Stomach smooth muscle (tissue), 2 donors: ENCODE measurements around the gene NCAM1.

ENCODE experiments used
- H3K27ac ChIP-seq: one replicate; pipeline ENCODE4 v1.7.0; 2013; ENCODE audit warnings: mild to moderate bottlenecking, low read length, inconsistent platforms
- H3K27me3 ChIP-seq, 2 donors: one replicate each; pipeline ENCODE4 v1.7.0; 2013; ENCODE audit warnings: low read length in 2 of 2; ENCODE audit not compliant: insufficient read depth in 2 of 2, control insufficient read depth in 1 of 2
- H3K36me3 ChIP-seq, 2 donors: one replicate each; pipeline ENCODE4 v1.7.0; 2013; ENCODE audit warnings: low read length in 2 of 2; ENCODE audit not compliant: control insufficient read depth in 2 of 2, insufficient read depth in 2 of 2
- H3K4me1 ChIP-seq: one replicate; pipeline ENCODE4 v1.7.0; 2013; ENCODE audit warnings: low read length; ENCODE audit not compliant: control insufficient read depth, insufficient read depth
- H3K4me3 ChIP-seq, 2 donors: one replicate each; pipeline ENCODE4 v1.7.0; 2013; ENCODE audit warnings: low read length in 2 of 2
- H3K9ac ChIP-seq, 2 donors: one replicate each; pipeline ENCODE4 v1.7.0; 2013; ENCODE audit warnings: low read length in 2 of 2, mild to moderate bottlenecking in 1 of 2
- H3K9me3 ChIP-seq, 2 donors: one replicate each; pipeline ENCODE4 v1.7.0; 2013; ENCODE audit warnings: low read length in 2 of 2; ENCODE audit not compliant: control insufficient read depth in 2 of 2
- donor health status: healthy.
- donor health status: Pancreatic carcinoma.

Gene NCAM1

GRCh38 chr11:113021111-113021510 is 59.9 kb downstream of the NCAM1 start:
- Histone ChIP-seq H3K4me1 (no peaks in the 10 kb centered on the region), H3K27ac (no peak overlapping the region), H3K36me3 (no peaks in the 10 kb centered on the region)

GRCh38 chr11:113022262-113022661 is 61.0 kb downstream of the NCAM1 start:
- Histone ChIP-seq H3K9me3 (no peaks in the 10 kb centered on the region), H3K36me3 (no peaks in the 10 kb centered on the region), H3K4me3 (no peak overlapping the region), H3K9ac (no peak overlapping the region), H3K4me1 (no peaks in the 10 kb centered on the region), H3K27ac (no peak overlapping the region), H3K27me3 (no peaks in the 10 kb centered on the region)

More at GRCh38 chr11:113021111-113021510, 59.9 kb downstream of the NCAM1 start:
- no peak overlapping the region for H3K9ac ChIP-seq
- H3K27me3 ChIP-seq, result no peaks in the 10 kb centered on the region
- no peaks in the 10 kb centered on the region for H3K9me3 ChIP-seq
- H3K4me3 ChIP-seq, result no peak overlapping the region

GRCh38 chr11:113023228-113023627 is 62.0 kb downstream of the NCAM1 start:
- Histone ChIP-seq H3K4me1 (no peaks in the 10 kb centered on the region), H3K4me3 (no peak overlapping the region), H3K36me3 (no peaks in the 10 kb centered on the region), H3K27ac (no peak overlapping the region), H3K27me3 (no peaks in the 10 kb centered on the region), H3K9ac (no peak overlapping the region), H3K9me3 (no peaks in the 10 kb centered on the region)

- H3K36me3 ChIP-seq, result no peaks in the 10 kb centered on the region
- H3K4me3 ChIP-seq, result no peak overlapping the region
- no peaks in the 10 kb centered on the region for H3K9me3 ChIP-seq
- no peaks in the 10 kb centered on the region for H3K27me3 ChIP-seq
- H3K9ac ChIP-seq, result no peak overlapping the region
- H3K4me1 ChIP-seq, result no peaks in the 10 kb centered on the region
- H3K27ac ChIP-seq, result no peak overlapping the region
These were observed 62.8 kb downstream of the NCAM1 start for GRCh38 chr11:113023986-113024385.

- H3K4me3 ChIP-seq, result no peak overlapping the region
- no peaks in the 10 kb centered on the region for H3K4me1 ChIP-seq
- no peak overlapping the region for H3K27ac ChIP-seq
- no peaks in the 10 kb centered on the region for H3K9me3 ChIP-seq
- no peaks in the 10 kb centered on the region for H3K36me3 ChIP-seq
- no peak overlapping the region for H3K9ac ChIP-seq
- no peaks in the 10 kb centered on the region for H3K27me3 ChIP-seq
These were observed 65.6 kb downstream of the NCAM1 start for GRCh38 chr11:113026778-113027177.

- Histone ChIP-seq H3K4me1 (no peaks in the 10 kb centered on the region), H3K36me3 (no peaks in the 10 kb centered on the region), H3K4me3 (no peak overlapping the region), H3K9me3 (no peaks in the 10 kb centered on the region), H3K27ac (no peak overlapping the region), H3K27me3 (no peaks in the 10 kb centered on the region), H3K9ac (no peak overlapping the region)
These were observed 73.4 kb downstream of the NCAM1 start for GRCh38 chr11:113034576-113034975.

GRCh38 chr11:113035708-113036107 is 74.5 kb downstream of the NCAM1 start:
- no peaks in the 10 kb centered on the region for H3K4me1 ChIP-seq

GRCh38 chr11:113043698-113044097 is 82.5 kb downstream of the NCAM1 start:
- Histone ChIP-seq H3K4me3 (no peak overlapping the region), H3K27me3 (no peaks in the 10 kb centered on the region), H3K4me1 (no peaks in the 10 kb centered on the region), H3K27ac (no peak overlapping the region), H3K36me3 (peaks cover 0 to 2% of the 10 kb centered on the region in 2 donors), H3K9me3 (no peaks in the 10 kb centered on the region), H3K9ac (no peak overlapping the region)

More at GRCh38 chr11:113035708-113036107, 74.5 kb downstream of the NCAM1 start:
- Histone ChIP-seq H3K27me3 (no peaks in the 10 kb centered on the region), H3K4me3 (no peak overlapping the region), H3K27ac (no peak overlapping the region), H3K9me3 (no peaks in the 10 kb centered on the region), H3K9ac (no peak overlapping the region), H3K36me3 (no peaks in the 10 kb centered on the region)

GRCh38 chr11:113045146-113045545 is 83.9 kb downstream of the NCAM1 start:
- H3K9ac ChIP-seq, result no peak overlapping the region
- H3K9me3 ChIP-seq, result no peaks in the 10 kb centered on the region

GRCh38 chr11:113046866-113047265 is 85.6 kb downstream of the NCAM1 start:
- H3K27ac ChIP-seq, result no peak overlapping the region
- H3K9ac ChIP-seq, result no peak overlapping the region
- H3K36me3 ChIP-seq, result peaks cover 0 to 2% of the 10 kb centered on the region in 2 donors
- H3K9me3 ChIP-seq, result no peaks in the 10 kb centered on the region
- H3K4me3 ChIP-seq, result no peak overlapping the region
- H3K27me3 ChIP-seq, result no peaks in the 10 kb centered on the region
- no peaks in the 10 kb centered on the region for H3K4me1 ChIP-seq

More at GRCh38 chr11:113045146-113045545, 83.9 kb downstream of the NCAM1 start:
- Histone ChIP-seq H3K4me3 (no peak overlapping the region), H3K36me3 (peaks cover 0 to 2% of the 10 kb centered on the region in 2 donors), H3K4me1 (no peaks in the 10 kb centered on the region), H3K27me3 (no peaks in the 10 kb centered on the region), H3K27ac (no peak overlapping the region)

- Histone ChIP-seq H3K27ac (no peak overlapping the region), H3K4me1 (no peaks in the 10 kb centered on the region), H3K9me3 (no peaks in the 10 kb centered on the region), H3K4me3 (no peak overlapping the region), H3K36me3 (no peaks in the 10 kb centered on the region), H3K9ac (no peak overlapping the region), H3K27me3 (no peaks in the 10 kb centered on the region)
These were observed 87.9 kb downstream of the NCAM1 start for GRCh38 chr11:113048820-113049768.
